Measurements from ENCODE around the gene DEAF1. TPM values are rescaled to one million over a fixed set of nuclear protein-coding genes. Genes with fewer than 3 reads are reported as not detected.
A peak's percentile ranks its signal among the peaks of the same experiment; 100 is the strongest.

DEAF1 gene
- total RNA-seq, 4 donors from 2014 or later = 61.8 to 103 (median 87.6) TPM

- no peak for DNase-seq
- H3K4me3 ChIP-seq (replicated peaks in 1 of 3) = no peak overlapping the region
- no peak overlapping the region for H3K27ac ChIP-seq
- no peaks in the 10 kb centered on the region for H3K27me3 ChIP-seq
- intact Hi-C loops (cut with DNase I) = no loop called here
- TF ChIP-seq POLR2A (IDR thresholded peaks at IDR 0.05) = no peak
- TF ChIP-seq CTCF (IDR thresholded peaks at IDR 0.05) = no peak
- peaks cover 3% of the 10 kb centered on the region in 2 donors for H3K36me3 ChIP-seq
- H3K4me1 ChIP-seq = peaks cover 22 to 27% of the 10 kb centered on the region in 2 donors
- no peaks in the 10 kb centered on the region for H3K9me3 ChIP-seq
- 92 to 96% methylated on average over 14 to 19 of the region's 25 CpGs for WGBS, 2 donors
Observed at GRCh38 chr11:617912-618682, 76.9 kb downstream of the DEAF1 start.

DNA sequence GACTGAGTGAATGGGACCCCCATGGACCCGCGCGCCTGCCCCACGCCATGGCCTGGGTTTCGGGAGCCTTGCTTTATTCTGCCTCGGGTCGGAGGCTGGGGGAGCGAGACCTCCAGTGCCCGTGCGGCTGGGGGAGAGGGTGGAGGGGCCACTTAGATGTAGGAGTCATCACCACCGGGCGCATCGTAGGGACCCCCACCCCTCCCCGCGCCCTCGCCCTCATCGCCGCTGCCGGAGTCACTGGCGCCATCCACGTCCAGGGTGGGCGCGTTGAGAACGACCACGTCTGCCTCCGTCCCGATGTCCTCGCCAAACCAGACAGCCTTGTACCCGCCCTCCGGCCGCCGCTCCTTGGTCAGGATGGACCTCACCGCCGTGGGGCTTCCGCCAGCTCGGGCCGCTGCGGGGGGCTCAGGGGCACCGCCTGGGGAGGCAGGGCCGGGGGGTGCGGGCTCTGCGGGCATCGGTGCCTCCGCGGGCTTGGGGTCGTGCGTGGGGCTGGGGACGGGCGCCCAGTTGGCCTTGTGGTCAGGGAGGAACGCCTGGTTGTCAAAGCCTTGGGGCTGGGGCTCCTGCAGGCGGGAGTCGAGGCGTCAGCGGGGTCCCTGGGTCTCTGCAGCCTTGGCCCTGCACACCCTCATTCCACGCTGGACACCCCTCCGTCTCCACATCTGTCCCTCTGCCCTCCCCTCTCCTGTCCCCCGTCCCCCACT lies 77.7 kb downstream of the DEAF1 start:
- DNase-seq = no peak
- intact Hi-C loops (cut with DNase I) = no loop called here
- H3K4me1 ChIP-seq = peaks cover 22 to 27% of the 10 kb centered on the region in 2 donors
- H3K9me3 ChIP-seq = no peaks in the 10 kb centered on the region
- peaks cover 10 to 11% of the 10 kb centered on the region in 2 donors for H3K36me3 ChIP-seq
- no peak overlapping the region for H3K4me3 ChIP-seq (replicated peaks in 1 of 3)
- H3K27me3 ChIP-seq = no peaks in the 10 kb centered on the region
- no peak overlapping the region for H3K27ac ChIP-seq
- TF ChIP-seq CTCF (IDR thresholded peaks at IDR 0.05) = no peak
- TF ChIP-seq POLR2A (IDR thresholded peaks at IDR 0.05) = no peak
- 92 to 94% methylated on average over 46 to 56 of the region's 57 CpGs for WGBS, 2 donors

DNA sequence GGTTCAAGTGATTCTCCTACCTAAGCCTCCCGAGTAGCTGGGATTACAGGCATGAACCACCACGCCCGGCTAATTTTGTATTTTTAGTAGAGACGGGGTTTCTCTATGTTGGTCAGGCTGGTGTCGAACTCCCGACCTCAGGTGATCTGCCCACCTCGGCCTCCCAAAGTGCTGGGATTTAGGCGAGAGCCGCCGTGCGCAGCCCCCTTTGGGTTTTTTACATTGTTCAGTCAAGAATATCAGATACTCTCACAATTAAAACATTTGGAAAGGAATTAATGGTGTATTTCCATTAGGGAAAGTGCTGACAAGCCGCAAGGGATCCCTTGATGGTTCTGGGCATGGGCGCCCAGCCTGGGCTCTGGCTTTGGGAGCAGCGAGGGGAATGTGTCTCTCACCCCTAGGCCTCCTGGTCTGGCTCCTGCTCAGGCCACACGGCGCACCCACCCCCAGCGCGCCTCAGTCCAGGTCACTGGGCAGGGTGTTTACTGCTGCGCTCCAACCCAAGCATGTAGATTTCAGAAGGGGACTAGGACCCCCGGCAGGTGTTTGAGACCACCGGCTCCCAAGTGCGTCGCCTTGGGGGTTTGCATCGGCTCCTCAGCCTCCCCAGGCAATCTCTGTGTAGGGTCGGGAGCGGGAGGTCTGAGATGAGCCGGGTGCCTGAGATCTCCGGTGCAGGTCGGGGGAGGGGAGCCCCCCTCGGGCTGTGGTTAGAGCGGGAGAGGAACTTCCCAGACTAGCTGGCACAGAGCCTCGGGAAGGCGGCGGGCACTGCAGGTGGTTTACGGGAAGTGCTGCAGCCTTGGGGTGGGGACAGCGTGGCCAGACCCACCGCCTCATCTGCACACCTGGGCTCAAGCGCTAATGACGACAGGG lies 78.5 kb downstream of the DEAF1 start:
- Histone ChIP-seq H3K27ac (peak overlapping the region in 1 of 3 donors; percentile 94), H3K36me3 (peaks cover 15 to 19% of the 10 kb centered on the region in 2 donors), H3K9me3 (no peaks in the 10 kb centered on the region), H3K4me3 (replicated peaks in 1 of 3) (peak overlapping the region in 1 of 3 donors; percentile 74), H3K4me1 (peaks cover 22 to 27% of the 10 kb centered on the region in 2 donors), H3K27me3 (no peaks in the 10 kb centered on the region)
- no peak for DNase-seq
- TF ChIP-seq CTCF (IDR thresholded peaks at IDR 0.05) (no peak), POLR2A (IDR thresholded peaks at IDR 0.05) (no peak)
- intact Hi-C loops (cut with DNase I) = no loop called here
- 82 to 87% methylated on average over 35 to 36 of the region's 39 CpGs for WGBS, 2 donors

DNA sequence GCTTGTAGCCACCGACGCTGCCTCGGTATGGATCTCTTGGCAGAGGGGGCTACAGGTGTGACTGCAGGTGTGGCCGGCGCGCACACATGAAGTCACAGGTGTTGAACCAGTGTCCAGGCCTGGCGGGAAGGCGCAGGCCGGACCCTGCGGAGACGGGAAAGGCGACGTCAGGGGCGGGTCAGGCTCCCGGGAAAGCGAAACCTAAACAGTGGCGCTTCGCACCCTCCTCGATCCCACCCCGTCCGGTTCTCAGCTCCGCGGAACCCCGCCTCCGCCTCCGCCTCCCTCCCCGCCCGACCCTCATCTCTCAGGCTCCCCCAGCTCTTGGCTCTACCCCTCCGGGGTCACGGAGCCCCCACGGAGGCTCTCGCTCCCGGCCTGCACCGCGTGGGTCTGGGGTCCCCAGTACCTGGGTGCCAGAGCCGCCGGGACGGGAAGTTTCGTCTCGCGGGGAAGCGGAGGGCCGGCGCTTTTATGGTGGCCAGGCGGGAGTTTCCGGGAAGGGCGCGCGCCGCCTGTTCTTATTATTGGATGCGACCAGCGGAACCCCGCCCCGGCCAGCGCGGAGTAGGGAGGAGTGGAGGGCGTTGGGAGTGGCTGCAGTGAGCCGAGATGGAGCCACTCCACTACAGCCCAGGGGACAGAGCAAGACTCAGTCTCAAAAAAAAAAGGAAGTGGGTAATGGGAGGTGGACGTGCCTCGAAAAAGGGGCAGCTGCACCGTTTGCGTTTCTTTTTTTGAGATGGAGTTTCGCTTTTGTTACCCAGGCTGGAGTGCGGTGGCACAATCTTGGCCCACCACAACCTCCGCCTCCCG lies 79.3 kb downstream of the DEAF1 start, which contains the start of gene IRF7:
TSS of gene IRF7 (minus strand) at position 447 of the 816 bp plus-strand sequence. CDS start 586 bp downstream, outside the sequence.
- TF ChIP-seq POLR2A (IDR thresholded peaks at IDR 0.05) (peak in 1 of 2 donors; percentile 87), CTCF (IDR thresholded peaks at IDR 0.05) (no peak)
- H3K4me1 ChIP-seq = peaks cover 22 to 27% of the 10 kb centered on the region in 2 donors
- H3K4me3 ChIP-seq (replicated peaks in 1 of 3) = peak within 1 kb of the TSS; percentile 39 to 74 (median 58)
- DNase-seq = peak; percentile 98
- intact Hi-C loops (cut with DNase I) = no loop called here
- H3K27ac ChIP-seq = peak within 1 kb of the TSS; percentile 73 to 94 (median 78)
- WGBS, 2 donors = 8% methylated on average over 36 to 37 of the region's 66 CpGs
- peaks cover 23 to 27% of the 10 kb centered on the region in 2 donors for H3K36me3 ChIP-seq
- H3K27me3 ChIP-seq = no peaks in the 10 kb centered on the region
- H3K9me3 ChIP-seq = no peaks in the 10 kb centered on the region
